HG03565 (cell line): ENCODE results near the gene TNXB.
"Not testable (repeated sequence)": the region's sequence is repeated elsewhere in the genome, so short reads cannot be mapped to it uniquely, and the experiment has no call there.

Experiments
- ATAC-seq: cut with Tn5 transposase; IDR thresholded peaks from one replicate; pipeline ENCODE4 v1.9.1; 2021; ENCODE audit warnings: mild to moderate bottlenecking, moderate library complexity; ENCODE audit not compliant: unreplicated experiment

Gene TNXB

DNA sequence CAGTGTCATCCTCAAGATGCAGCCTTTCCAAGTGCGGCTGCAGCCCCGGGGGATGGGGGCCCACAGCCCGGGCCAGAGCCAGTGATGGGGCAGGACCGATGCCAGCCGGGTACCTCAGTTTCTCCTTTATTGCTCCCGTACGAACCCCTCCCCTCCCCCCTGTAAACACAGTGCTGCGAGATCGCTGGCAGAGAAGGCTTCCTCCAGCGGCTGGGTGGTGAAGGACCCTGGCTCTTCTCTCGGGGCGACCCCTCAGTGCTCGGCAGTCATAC lies 68.2 kb downstream of the TNXB start:
- ATAC-seq: not testable (repeated sequence)

DNA sequence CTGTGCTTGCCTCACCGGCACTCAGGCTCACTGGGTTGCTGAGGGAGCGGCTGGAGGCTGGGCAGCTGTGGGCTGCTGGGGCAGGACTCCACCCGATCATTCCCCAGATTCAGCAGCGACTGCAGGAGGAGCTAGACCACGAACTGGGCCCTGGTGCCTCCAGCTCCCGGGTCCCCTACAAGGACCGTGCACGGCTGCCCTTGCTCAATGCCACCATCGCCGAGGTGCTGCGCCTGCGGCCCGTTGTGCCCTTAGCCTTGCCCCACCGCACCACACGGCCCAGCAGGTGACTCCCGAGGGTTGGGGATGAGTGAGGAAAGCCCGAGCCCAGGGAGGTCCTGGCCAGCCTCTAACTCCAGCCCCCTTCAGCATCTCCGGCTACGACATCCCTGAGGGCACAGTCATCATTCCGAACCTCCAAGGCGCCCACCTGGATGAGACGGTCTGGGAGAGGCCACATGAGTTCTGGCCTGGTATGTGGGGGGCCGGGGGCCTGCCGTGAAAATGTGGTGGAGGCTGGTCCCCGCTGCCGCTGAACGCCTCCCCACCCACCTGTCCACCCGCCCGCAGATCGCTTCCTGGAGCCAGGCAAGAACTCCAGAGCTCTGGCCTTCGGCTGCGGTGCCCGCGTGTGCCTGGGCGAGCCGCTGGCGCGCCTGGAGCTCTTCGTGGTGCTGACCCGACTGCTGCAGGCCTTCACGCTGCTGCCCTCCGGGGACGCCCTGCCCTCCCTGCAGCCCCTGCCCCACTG lies 68.7 kb downstream of the TNXB start:
- not testable (repeated sequence) for ATAC-seq

DNA sequence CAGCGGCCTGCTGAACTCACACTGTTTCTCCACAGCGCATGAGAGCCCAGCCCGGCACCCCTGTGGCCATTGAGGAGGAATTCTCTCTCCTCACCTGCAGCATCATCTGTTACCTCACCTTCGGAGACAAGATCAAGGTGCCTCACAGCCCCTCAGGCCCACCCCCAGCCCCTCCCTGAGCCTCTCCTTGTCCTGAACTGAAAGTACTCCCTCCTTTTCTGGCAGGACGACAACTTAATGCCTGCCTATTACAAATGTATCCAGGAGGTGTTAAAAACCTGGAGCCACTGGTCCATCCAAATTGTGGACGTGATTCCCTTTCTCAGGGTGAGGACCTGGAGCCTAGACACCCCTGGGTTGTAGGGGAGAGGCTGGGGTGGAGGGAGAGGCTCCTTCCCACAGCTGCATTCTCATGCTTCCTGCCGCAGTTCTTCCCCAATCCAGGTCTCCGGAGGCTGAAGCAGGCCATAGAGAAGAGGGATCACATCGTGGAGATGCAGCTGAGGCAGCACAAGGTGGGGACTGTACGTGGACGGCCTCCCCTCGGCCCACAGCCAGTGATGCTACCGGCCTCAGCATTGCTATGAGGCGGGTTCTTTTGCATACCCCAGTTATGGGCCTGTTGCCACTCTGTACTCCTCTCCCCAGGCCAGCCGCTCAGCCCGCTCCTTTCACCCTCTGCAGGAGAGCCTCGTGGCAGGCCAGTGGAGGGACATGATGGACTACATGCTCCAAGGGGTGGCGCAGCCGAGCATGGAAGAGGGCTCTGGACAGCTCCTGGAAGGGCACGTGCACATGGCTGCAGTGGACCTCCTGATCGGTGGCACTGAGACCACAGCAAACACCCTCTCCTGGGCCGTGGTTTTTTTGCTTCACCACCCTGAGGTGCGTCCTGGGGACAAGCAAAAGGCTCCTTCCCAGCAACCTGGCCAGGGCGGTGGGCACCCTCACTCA lies 69.5 kb downstream of the TNXB start:
- not testable (repeated sequence) for ATAC-seq

DNA sequence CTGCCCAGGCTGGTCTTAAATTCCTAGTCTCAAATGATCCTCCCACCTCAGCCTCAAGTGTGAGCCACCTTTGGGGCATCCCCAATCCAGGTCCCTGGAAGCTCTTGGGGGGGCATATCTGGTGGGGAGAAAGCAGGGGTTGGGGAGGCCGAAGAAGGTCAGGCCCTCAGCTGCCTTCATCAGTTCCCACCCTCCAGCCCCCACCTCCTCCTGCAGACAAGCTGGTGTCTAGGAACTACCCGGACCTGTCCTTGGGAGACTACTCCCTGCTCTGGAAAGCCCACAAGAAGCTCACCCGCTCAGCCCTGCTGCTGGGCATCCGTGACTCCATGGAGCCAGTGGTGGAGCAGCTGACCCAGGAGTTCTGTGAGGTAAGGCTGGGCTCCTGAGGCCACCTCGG lies 70.3 kb downstream of the TNXB start:
- ATAC-seq: not testable (repeated sequence)

DNA sequence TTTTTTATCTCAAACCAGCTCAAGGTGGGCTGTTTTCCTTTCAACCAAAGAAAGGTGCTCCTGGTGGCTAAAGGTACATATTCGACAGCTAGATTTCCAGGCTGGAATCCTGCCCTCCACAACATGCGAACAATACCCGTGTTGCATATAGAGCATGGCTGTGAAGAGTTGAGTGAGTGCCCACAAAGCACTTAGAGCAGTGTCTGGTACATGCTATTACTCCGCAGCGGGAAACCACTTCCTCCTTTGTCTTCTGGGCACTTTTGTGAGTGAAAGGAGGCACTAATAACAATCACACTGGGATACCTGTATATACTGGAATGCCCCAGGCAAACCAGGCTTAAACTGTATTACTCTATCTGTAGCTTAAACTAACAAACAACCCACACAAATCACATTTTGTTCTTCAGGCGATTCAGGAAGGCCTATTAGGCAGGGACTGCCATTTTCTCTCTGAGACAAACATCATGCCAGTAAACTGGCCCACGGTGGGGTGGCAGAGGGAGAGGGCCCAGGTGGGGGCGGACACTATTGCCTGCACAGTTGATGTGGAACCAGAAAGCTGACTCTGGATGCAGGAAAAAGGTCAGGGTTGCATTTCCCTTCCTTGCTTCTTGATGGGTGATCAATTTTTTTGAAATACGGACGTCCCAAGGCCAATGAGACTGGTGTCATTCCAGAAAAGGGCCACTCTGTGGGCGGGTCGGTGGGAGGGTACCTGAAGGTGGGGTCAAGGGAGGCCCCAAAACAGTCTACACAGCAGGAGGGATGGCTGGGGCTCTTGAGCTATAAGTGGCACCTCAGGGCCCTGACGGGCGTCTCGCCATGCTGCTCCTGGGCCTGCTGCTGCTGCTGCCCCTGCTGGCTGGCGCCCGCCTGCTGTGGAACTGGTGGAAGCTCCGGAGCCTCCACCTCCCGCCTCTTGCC lies 71.3 kb downstream of the TNXB start, which contains the start of gene CYP21A2:
TSS of gene CYP21A2 (plus strand) at position 818 of the 927 bp plus-strand sequence. CDS start at position 826, 8 bp downstream.
- ATAC-seq: not testable (repeated sequence)

DNA sequence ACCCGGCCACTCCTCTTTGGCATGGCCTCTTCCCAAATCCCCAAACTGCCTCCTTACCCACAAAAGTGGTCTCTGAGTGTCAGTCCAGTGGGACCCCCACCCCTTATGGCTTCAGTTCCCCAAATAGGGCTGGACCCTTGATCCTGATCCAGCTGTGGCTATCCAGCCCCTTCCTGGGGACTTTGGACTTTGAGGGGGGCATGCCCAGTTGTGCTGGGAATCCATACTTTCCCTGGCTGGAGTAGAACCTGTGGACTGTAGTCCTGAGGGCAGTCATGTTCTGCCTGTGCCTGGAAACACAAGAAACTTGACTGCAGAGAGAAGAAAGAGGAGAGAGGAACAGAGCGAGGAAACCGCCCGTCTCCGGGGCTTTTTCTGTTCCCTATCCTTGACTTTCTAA lies 72.0 kb downstream of the TNXB start:
- ATAC-seq: not testable (repeated sequence)

DNA sequence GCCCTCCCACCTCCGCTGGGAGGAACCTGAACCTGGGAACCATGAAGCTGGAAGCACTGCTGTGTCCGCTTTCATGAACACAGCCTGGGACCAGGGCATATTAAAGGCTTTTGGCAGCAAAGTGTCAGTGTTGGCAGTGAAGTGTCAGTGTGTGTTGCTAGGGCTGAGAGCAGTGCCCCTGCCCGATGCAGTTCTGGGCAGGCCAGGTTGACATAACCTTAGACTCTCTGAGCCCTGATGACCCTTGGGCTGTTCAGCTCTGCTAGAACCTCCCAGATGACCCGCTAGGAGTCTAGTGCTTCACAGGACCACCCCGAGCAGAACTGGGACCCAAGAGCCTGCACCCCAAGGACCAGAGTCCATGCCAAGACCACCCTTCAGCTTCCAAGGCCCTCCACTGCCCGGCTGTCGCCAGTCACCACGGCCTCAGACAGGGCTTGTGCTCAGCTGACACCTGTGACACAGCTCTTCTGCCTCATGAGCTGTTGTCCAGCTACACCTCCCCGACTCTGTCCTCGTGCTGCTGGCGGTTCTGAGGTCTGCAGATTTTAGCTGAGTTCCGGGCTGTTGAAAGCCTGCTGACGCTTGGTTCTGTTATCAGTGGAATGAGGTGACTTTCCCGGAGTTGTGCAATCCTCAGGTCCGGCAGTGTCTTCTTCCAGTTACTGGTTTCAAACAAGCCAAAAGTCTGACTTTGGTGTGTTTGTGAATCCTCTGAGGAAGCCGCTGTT lies 73.7 kb downstream of the TNXB start:
- ATAC-seq: not testable (repeated sequence)

DNA sequence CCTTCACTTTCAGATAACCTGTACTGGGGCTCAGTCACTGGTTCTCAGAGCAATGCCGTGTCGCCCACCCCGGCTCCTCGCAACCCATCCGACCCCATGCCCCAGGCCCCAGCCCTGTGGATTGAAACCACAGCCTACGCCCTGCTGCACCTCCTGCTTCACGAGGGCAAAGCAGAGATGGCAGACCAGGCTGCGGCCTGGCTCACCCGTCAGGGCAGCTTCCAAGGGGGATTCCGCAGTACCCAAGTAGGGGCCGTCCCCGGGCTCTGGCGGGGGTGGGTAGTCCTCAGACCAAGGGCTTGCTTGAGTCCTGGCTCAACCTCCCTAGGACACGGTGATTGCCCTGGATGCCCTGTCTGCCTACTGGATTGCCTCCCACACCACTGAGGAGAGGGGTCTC lies 79.6 kb downstream of the TNXB start:
- not testable (repeated sequence) for ATAC-seq

DNA sequence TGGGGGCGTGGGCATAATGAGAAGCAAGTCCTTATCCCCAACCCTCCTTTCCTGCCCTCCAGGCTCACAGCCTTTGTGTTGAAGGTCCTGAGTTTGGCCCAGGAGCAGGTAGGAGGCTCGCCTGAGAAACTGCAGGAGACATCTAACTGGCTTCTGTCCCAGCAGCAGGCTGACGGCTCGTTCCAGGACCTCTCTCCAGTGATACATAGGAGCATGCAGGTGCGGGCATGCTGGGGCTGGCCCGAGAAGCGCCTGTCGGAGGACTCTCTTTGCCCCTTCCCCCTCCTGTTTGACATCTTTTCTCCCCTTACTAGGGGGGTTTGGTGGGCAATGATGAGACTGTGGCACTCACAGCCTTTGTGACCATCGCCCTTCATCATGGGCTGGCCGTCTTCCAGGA lies 80.5 kb downstream of the TNXB start:
- not testable (repeated sequence) for ATAC-seq

DNA sequence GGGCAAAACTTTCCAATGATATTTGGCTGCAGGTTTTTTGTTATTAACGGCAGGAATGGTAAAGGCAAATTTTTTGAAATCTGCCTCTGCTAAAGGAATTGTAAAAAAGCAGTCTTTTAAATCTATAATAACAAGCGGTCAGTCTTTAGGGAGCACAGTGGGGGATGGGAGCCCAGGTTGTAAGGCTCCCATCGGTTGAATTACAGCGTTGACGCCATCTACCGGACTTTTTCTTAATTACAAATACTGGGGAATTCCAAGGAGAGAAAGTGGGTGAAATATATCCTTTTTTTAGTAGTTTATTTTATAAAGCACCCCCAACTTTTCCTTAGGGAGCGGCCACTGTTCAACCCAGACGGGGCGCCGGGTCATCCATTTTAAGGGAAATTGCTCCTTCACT lies 87.0 kb downstream of the TNXB start:
- not testable (repeated sequence) for ATAC-seq

DNA sequence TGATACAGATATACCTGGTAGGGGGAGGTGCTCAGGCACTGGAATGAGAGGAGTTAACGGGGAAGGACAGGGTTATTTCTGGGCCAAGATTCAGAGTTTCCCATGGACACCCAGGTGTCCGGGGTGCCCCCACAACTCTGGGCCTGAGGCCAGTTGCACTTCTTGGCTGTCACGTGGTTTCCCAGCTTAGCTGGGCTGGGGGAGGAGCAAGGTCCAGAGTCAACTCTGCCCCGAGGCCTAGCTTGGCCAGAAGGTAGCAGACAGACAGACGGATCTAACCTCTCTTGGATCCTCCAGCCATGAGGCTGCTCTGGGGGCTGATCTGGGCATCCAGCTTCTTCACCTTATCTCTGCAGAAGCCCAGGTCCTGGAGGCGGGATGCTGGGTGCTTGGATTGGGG lies 94.6 kb downstream of the TNXB start, which contains the start of gene C4B:
TSS of gene C4B (plus strand) at position 249 of the 400 bp plus-strand sequence. CDS start at position 300, 51 bp downstream.
- not testable (repeated sequence) for ATAC-seq

DNA sequence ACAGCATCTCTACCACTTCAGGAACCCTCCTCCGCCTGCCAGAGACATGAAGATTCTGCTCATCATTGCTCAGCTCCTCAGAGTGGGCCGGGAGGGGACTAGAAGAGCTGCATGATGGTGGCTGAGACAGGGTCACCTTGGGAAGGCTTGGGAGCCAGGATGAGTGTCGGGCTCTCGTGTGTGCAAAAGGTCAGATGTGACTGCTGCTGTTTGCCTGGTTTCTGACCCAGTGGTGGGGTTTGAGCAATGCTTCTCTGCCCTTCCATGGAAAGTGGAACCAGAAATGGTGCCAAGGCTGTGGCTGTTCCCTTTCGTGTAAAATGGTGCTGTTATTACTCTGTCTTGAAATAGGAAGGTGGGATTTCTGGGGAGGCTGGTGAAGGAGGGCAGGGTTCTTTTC lies 95.4 kb downstream of the TNXB start:
- not testable (repeated sequence) for ATAC-seq

DNA sequence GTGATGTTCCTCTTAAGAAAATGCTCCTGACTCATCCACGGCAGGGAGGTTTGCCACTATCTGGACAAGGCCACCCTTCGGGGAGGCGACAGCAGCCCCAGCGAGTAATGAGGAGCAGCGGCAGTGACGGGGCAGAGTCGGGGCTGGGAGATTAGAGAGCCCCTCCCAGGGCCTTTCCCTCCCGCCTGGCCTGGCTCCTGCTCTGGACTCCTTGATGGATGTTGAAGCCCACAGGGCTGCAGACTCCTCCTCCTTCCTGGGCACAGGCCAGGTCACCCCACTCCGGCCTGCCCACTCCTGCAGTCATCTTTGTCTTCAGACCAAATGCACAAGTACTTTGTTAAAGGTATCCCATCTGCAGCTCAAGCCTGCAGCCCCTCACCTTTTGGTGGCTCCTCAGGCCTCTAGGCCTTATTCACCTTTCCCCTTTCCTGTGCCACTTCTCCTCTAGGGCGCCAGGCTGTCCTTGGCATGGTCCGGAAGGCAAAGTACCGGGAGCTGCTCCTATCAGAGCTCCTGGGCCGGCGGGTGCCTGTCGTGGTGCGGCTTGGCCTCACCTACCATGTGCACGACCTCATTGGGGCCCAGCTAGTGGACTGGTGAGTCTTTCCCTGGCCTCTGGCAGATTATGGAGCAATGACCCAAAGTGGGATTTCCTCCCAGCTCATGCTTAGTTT lies 96.1 kb downstream of the TNXB start:
- not testable (repeated sequence) for ATAC-seq

DNA sequence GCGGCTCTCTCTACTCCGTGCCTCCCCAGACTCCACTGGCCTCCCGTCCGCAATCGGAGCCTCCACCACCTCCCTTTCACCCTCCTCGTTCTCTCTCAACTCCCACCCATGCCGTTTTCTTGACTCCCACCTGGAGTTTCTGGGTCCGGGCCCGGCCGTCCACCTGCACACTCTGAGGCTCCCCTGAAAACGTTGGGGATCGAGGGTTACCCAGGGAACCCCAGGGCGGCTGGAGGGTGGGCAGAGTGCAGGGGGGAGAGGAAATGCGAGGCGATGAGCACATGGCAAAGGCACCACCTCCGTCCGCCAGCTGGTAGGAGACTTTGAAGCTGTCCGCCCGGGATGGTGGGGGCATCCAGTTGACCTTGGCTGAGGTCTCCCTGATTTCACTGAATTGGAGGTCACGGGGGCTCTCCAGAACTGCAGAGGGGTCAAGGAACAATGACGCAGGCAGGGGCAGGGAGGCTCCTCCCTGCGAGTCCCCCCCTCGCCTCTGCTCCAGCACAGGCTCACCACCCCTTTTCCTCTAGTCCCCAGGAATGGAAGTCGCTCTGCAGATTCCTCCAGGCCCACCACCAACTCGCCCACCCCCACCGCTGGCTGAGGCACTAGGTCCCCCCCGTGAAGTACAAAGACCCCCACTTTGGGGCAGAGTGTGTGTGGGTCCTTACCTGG lies 98.1 kb downstream of the TNXB start:
- not testable (repeated sequence) for ATAC-seq

DNA sequence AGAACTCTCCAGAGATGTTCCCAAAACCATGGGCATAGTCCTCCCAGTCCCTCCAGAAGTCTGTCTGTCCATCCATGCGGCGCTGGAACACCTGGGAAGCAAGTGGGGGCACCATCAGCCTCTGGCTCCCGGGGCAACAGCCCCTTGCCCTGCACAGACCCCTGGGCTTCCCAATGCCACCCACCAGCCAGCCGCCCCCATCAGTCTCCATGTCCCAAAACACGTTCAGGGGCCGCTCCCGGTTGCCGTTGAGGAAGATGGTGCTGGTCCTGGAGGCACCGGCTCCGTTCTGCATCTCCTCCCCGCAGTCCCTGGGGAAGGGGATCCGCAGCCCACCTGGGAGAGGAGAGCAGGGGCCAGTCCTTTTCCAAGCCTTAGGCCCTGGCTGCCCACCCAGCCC lies 99.6 kb downstream of the TNXB start:
- ATAC-seq: not testable (repeated sequence)

DNA sequence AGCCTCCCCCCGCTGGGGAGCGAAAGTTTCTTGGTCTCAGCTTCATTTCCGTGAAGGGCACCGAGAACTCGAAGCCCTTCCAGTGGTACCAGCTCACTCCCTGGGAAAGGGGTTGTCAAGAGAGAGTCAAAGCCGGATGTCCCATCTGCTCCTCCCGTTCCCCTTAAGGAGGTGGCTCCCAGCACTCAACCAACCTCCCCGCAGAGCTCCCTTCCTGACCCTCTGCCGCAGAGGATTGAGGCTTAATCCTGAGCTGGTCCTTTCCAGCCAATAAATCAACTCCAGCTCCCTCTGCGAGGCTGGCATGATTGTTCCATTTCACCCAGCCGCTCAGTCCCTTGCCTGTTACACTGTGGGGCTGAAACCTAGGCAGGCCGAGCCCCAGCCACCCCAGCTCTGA lies 100.5 kb downstream of the TNXB start:
- ATAC-seq: not testable (repeated sequence)

DNA sequence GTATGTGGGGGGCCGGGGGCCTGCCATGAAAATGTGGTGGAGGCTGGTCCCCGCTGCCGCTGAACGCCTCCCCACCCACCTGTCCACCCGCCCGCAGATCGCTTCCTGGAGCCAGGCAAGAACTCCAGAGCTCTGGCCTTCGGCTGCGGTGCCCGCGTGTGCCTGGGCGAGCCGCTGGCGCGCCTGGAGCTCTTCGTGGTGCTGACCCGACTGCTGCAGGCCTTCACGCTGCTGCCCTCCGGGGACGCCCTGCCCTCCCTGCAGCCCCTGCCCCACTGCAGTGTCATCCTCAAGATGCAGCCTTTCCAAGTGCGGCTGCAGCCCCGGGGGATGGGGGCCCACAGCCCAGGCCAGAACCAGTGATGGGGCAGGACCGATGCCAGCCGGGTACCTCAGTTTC lies 101.1 kb downstream of the TNXB start:
- not testable (repeated sequence) for ATAC-seq

DNA sequence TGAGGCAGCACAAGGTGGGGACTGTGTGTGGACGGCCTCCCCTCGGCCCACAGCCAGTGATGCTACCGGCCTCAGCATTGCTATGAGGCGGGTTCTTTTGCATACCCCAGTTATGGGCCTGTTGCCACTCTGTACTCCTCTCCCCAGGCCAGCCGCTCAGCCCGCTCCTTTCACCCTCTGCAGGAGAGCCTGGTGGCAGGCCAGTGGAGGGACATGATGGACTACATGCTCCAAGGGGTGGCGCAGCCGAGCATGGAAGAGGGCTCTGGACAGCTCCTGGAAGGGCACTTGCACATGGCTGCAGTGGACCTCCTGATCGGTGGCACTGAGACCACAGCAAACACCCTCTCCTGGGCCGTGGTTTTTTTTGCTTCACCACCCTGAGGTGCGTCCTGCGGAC lies 102.1 kb downstream of the TNXB start:
- ATAC-seq: not testable (repeated sequence)
